GM18868 (cell line): ENCODE data around the gene SLC9A9.
A peak's percentile ranks its signal among the peaks of the same experiment; 100 is the strongest.
"Not testable (repeated sequence)": the region's sequence is repeated elsewhere in the genome, so short reads cannot be mapped to it uniquely, and the experiment has no call there.

Experiments
- ATAC-seq: cut with Tn5 transposase; IDR thresholded peaks from one replicate; pipeline ENCODE4 v1.9.1; 2021; ENCODE audit warnings: mild to moderate bottlenecking, moderate library complexity; ENCODE audit not compliant: unreplicated experiment

Gene SLC9A9

DNA sequence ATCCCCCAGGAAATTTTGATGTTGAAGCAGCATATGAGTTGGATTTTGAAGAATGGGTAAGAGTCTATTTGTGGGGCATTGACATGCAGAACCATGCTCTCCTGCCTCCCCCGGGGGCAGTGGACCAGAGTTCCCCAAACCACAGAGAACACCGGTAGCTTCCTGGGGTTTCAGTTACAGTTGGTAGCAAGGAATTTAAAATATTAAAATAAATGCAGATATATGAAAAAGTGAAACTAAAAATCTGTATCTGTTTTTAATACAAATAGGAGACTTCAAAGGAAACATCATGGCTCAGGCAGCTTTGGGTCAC lies 37.4 kb downstream of the SLC9A9 start:
- no peak for ATAC-seq

GRCh38 chr3:143810166-143810952 lies 37.9 kb downstream of the SLC9A9 start:
- no peak for ATAC-seq

- ATAC-seq = no peak
Observed at GRCh38 chr3:143809121-143809621, 39.1 kb downstream of the SLC9A9 start.

- ATAC-seq = no peak
Observed at GRCh38 chr3:143808030-143808429, 40.2 kb downstream of the SLC9A9 start.

GRCh38 chr3:143806038-143806437 lies 42.2 kb downstream of the SLC9A9 start:
- ATAC-seq = no peak

DNA sequence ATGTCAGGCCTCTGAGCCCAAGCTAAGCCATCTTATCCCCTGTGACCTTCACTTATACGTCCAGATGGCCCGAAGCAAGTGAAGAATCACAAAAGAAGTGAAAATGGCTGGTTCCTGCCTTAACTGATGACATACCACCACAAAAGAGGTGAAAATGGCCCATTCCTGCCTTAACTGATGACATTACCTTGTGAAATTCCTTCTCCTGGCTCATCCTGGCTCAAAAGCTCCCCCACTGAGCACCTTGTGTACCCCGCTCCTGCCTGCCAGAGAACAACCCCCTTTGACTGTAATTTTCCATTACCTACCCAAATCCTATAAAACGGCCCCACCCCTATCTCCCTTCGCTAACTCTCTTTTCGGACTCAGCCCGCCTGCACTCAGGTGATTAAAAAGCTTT lies 42.8 kb downstream of the SLC9A9 start:
- ATAC-seq = not testable (repeated sequence)

- not testable (repeated sequence) for ATAC-seq
Observed at GRCh38 chr3:143801046-143801445, 47.2 kb downstream of the SLC9A9 start.

GRCh38 chr3:143798151-143798550 lies 50.1 kb downstream of the SLC9A9 start:
- ATAC-seq = not testable (repeated sequence)

DNA sequence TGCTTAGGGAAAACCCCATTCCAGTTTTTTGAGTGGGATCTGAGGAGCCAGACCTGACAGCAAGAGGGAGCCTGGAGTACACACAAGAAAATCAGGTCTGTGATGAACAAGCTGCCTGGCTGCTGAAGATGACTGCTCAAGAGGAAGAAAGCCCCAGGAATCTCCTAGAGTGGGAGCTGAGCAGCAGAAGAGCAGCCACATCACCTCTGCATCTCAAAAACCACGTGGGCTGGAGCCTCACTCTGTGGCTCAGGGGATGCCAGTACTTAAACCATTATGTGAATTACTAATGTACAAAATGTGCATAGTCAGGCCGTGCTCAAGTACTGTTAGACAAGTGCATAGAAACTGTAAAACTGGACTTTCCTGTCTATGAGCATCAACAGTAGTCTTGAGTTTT lies 52.4 kb downstream of the SLC9A9 start:
- ATAC-seq = no peak

DNA sequence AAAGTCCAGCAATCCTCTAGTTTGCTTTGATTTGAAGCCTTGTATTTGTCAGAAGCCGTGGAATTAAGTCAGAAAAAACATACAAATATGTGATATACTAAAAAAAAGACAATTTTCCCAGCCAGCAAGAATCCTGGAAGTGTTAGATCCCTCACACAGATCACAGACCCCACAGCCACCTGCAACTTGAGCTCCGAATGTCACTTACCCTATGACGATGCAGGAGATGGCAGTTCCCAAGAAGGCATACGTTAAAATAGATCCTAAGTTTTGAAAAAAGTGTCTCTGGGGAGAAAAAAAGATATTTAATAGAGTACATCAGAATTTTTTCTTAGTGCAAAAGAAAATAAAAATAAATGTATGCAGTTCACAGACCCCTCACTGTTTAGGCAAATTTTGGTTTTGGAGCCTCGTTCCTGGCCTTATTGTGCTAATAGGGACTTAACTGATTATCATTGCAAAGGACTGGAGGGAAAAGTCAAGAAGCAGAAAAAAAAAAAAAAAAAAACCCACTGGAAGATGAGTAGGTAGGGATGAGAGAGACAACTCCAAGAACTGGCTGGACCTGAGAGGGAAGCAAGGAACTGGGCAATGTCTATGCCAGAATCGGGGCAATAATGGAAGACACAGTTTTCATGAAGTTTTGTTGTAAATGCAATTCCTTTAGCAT lies 53.3 kb downstream of the SLC9A9 start:
- ATAC-seq = no peak

DNA sequence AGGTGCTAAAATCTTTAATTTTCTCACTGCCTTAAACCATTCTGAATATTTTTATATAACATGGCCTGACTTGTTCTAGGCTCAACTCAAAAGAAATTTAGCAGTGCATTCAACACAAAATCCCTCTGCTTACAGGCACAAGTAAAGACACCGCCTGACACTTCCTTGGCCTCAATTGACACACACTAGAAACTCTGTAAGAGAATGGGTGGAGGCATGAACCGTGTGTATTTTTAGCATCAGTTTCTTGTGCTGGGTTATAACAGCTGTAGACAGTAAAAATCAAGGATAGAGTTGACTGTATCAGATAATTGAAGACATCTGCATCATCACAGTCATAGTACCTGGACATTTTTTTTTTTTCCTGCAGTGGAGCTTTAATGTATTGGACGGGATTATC lies 54.3 kb downstream of the SLC9A9 start:
- no peak for ATAC-seq

- ATAC-seq = no peak
Observed at GRCh38 chr3:143791386-143791785, 56.9 kb downstream of the SLC9A9 start.

- no peak for ATAC-seq
Observed at GRCh38 chr3:143786219-143787191, 61.8 kb downstream of the SLC9A9 start.

DNA sequence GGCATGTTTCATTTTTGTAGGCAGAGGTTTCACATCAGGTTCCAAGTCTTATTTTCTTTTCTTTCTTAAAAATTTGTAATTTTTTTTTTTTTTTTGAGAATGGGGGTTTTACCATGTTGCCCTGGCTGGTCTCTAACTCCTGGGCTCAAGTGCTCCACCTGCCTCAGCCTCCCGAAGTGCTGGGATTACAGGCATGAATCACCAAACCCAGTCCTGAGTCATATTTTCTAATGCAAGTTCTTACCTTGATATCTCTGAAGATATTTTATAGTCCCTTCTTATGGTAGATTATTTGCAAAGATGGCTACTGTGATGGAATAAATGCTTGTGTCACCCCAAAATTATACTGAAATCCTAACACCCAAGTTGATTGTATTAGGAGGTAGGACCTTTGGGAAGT lies 63.8 kb downstream of the SLC9A9 start:
- ATAC-seq = no peak

DNA sequence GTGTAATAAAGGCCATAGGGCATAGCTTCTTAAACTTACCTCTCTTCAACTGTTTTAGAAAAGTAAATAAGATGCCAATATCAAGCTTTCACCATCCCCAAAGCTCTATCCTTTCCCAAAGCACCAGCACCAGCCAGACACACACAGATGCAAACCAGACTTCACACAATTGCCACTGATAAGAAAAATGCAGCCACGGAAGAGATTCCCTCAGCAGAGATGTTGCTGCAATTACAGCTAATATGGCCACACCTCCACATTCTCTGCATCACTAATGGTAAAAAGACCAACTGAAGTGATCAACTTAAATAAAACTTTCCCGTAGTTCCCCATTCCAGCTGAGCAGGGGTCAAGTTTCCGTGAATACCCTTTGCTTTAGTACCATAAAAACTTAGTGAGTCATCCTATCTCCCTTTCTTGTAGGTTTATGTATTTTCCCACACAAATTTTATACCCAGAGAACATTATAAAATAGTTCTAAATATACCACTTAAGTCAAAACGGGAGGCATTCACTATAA lies 64.4 kb downstream of the SLC9A9 start:
- no peak for ATAC-seq

- peak; percentile 93 for ATAC-seq
Observed at GRCh38 chr3:143775459-143775858, 72.8 kb downstream of the SLC9A9 start.

- no peak for ATAC-seq
Observed at GRCh38 chr3:143771939-143772338, 76.3 kb downstream of the SLC9A9 start.

DNA sequence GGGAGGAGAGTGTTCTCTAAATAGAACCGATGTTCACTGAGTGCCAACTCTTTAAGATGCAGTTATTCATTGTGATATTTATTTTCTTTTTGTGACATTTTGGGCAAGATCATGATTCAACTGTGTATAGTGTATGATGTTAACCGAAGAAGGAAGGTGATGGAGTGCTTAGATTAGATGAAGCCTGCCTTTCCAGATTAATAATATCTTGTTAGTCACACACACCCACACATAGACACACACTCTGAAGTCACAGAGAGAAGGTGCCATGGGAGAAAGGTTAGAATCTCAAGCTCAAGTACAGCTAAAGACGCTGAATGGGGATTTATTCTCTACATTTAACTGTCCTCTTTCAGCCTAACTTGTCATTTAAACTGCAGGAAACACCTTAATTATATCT lies 77.0 kb downstream of the SLC9A9 start:
- no peak for ATAC-seq

- no peak for ATAC-seq
Observed at GRCh38 chr3:143770391-143770790, 77.9 kb downstream of the SLC9A9 start.

DNA sequence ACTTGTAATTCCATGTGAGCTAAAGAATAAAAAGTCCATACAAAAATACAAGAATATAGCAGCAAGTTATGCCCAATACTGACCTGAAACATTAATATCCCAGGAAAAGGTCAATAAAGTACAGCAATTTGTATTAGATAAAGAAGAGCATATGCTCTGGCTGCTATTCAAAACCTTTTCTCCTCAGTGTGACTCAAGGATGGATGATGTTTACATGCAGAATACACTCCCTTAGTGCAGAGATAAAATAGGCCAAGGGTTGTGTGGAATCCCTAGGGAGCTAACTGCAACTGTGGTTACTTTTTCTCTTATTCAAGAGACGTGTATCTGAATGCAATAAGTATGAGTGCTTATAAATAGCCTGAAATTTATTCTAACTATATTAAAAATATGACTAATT lies 78.7 kb downstream of the SLC9A9 start:
- ATAC-seq = no peak

DNA sequence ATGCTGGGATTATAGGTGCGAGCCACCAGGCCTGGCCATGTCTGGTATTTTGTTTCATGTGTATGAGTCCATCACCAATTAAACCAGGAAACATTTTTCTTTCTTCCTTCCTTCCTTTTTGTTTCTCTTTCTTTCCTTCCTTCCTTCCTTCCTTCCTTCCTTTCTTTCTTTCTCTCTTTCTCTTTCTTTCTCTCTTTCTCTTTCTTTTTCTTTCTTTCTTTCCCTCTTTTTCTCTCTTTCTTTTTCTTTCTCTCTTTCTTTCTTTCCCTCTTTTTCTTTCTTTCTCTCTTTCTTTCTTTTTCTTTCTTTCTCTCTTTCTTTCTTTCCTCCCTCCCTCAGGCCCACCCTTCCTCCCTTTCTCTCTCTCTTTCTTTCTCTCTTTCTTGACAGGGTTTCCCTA lies 83.4 kb downstream of the SLC9A9 start:
- no peak for ATAC-seq
